GM23338 (cell line): Measurements from ENCODE around the gene SPATS2. TPM values are rescaled to one million over a fixed set of nuclear protein-coding genes. Genes with fewer than 3 reads are reported as not detected.

ENCODE experiments used
- ATAC-seq: fragments of 200-7000 bp; cut with Tn5 transposase; 3 replicates; pipeline ENCODE4 v1.9.1; 2020
- DNase-seq: peaks from one replicate; pipeline ENCODE4 v3.0.0-alpha.2; 2015; ENCODE audit warnings: low spot score
- H2AFZ ChIP-seq: fragments of 200-600 bp; sonication (generic); 2 replicates; pipeline ENCODE4 v1.8.0; 2016; ENCODE audit warnings: antibody characterized with exemption, mild to moderate bottlenecking, moderate library complexity
- H3F3A ChIP-seq: fragments of 200-600 bp; sonication (generic); replicated peaks from 2 replicates; pipeline ENCODE4 v1.8.0; 2017; ENCODE audit warnings: antibody characterized with exemption, mixed run types, low read depth
- H3K27ac ChIP-seq: fragments of 200-600 bp; sonication (generic); 2 replicates; pipeline ENCODE4 v1.6.1; 2016; ENCODE audit warnings: low read depth
- H3K27me3 ChIP-seq: fragments of 200-600 bp; sonication (generic); 2 replicates; pipeline ENCODE4 v1.8.0; 2016; ENCODE audit warnings: mild to moderate bottlenecking, mixed run types, moderate library complexity; ENCODE audit not compliant: insufficient read depth
- H3K36me3 ChIP-seq: fragments of 200-600 bp; sonication (generic); 2 replicates; pipeline ENCODE4 v1.8.0; 2016; ENCODE audit warnings: mild to moderate bottlenecking; ENCODE audit not compliant: insufficient read depth
- H3K4me1 ChIP-seq: fragments of 200-600 bp; sonication (generic); 2 replicates; pipeline ENCODE4 v1.8.0; 2016; ENCODE audit warnings: mild to moderate bottlenecking, moderate library complexity; ENCODE audit not compliant: insufficient read depth
- H3K4me2 ChIP-seq: fragments of 200-600 bp; sonication (generic); 2 replicates; pipeline ENCODE4 v1.7.1; 2017; ENCODE audit warnings: mixed run types
- H3K4me3 ChIP-seq: fragments of 200-600 bp; sonication (generic); 2 replicates; pipeline ENCODE4 v1.6.1; 2016; ENCODE audit warnings: mixed run types
- H3K79me2 ChIP-seq: fragments of 200-600 bp; sonication (generic); replicated peaks from 2 replicates; pipeline ENCODE4 v1.8.0; 2017; ENCODE audit warnings: mild to moderate bottlenecking; ENCODE audit not compliant: insufficient read depth
- H3K9me2 ChIP-seq: fragments of 200-600 bp; sonication (generic); 2 replicates; pipeline ENCODE4 v1.8.0; 2017; ENCODE audit not compliant: insufficient read depth
- H4K20me1 ChIP-seq: fragments of 200-600 bp; sonication (generic); replicated peaks from 2 replicates; pipeline ENCODE4 v1.8.0; 2017; ENCODE audit warnings: mild to moderate bottlenecking; ENCODE audit not compliant: insufficient read depth
- H3K27ac Mint-ChIP-seq: 2 replicates; pipeline ENCODE4 v1.8.0; 2020; ENCODE audit warnings: inconsistent platforms, mild to moderate bottlenecking, moderate library complexity, mixed read lengths
- H3K27me3 Mint-ChIP-seq: 3 replicates; pipeline ENCODE4 v1.8.0; 2022; ENCODE audit warnings: low read depth, mild to moderate bottlenecking, moderate library complexity, mixed read lengths, inconsistent platforms; ENCODE audit not compliant: insufficient read depth, poor library complexity
- H3K36me3 Mint-ChIP-seq: 3 replicates; pipeline ENCODE4 v1.8.0; 2021; ENCODE audit warnings: low read depth, mild to moderate bottlenecking, inconsistent platforms, moderate library complexity, mixed read lengths
- H3K4me1 Mint-ChIP-seq: 3 replicates; pipeline ENCODE4 v1.8.0; 2020; ENCODE audit warnings: mild to moderate bottlenecking, inconsistent platforms, mixed read lengths
- H3K4me3 Mint-ChIP-seq: 3 replicates; pipeline ENCODE4 v1.8.0; 2021; ENCODE audit warnings: moderate library complexity, mild to moderate bottlenecking, inconsistent platforms, mixed read lengths
- H3K9me3 Mint-ChIP-seq: 3 replicates; pipeline ENCODE4 v1.8.0; 2020; ENCODE audit warnings: moderate library complexity, mild to moderate bottlenecking, inconsistent platforms, mixed read lengths
- CREB1 ChIP-seq: fragments of 250-450 bp; sonication (Bioruptor Pico); IDR thresholded peaks from 2 replicates; pipeline ENCODE4 v1.5.0; 2020; ENCODE audit warnings: low read depth, mild to moderate bottlenecking, moderate library complexity
- CTCF ChIP-seq, 2 experiments: fragments of 200-600 bp in 1 of 2; sonication (generic) in 1 of 2; conservative IDR thresholded peaks; 2 replicates each; pipeline versions ENCODE4 v1.5.1 to v1.6.1; 2016 to 2017; ENCODE audit warnings: antibody characterized with exemption in 2 of 2, low read depth in 2 of 2, mild to moderate bottlenecking in 2 of 2, moderate library complexity in 1 of 2
- EZH2 ChIP-seq: fragments of 200-600 bp; sonication (generic); IDR thresholded peaks from one replicate; pipeline ENCODE4 v1.8.0; 2017; ENCODE audit warnings: antibody characterized with exemption, mild to moderate bottlenecking, low read depth; ENCODE audit not compliant: unreplicated experiment
- EZH2phosphoT487 ChIP-seq: fragments of 200-600 bp; sonication (generic); IDR thresholded peaks from one replicate; pipeline ENCODE4 v1.8.1; 2018; ENCODE audit warnings: antibody characterized with exemption; ENCODE audit not compliant: unreplicated experiment
- JUNB ChIP-seq: IDR thresholded peaks from one replicate; pipeline ENCODE4 v1.6.1; 2016; ENCODE audit warnings: antibody characterized with exemption; ENCODE audit not compliant: unreplicated experiment
- NANOG ChIP-seq: IDR thresholded peaks from 2 replicates; pipeline ENCODE4 v1.6.1; 2016; ENCODE audit warnings: antibody characterized with exemption, borderline replicate concordance
- POLR2AphosphoS5 ChIP-seq: IDR thresholded peaks from 2 replicates; pipeline ENCODE4 v1.6.1; 2016; ENCODE audit warnings: antibody characterized with exemption, low read depth
- REST ChIP-seq: IDR thresholded peaks from one replicate; pipeline ENCODE4 v1.6.1; 2018; ENCODE audit warnings: antibody characterized with exemption; ENCODE audit not compliant: unreplicated experiment
- STAT1 ChIP-seq: IDR thresholded peaks from one replicate; pipeline ENCODE4 v1.6.1; 2016; ENCODE audit warnings: antibody characterized with exemption; ENCODE audit not compliant: unreplicated experiment
- ZNF114 ChIP-seq: fragments of 250-450 bp; sonication (Bioruptor Pico); IDR thresholded peaks from 2 replicates; pipeline ENCODE4 v1.5.0; 2020; ENCODE audit warnings: mild to moderate bottlenecking, moderate library complexity
- ZNF331 ChIP-seq: fragments of 250-450 bp; sonication (Bioruptor Pico); IDR thresholded peaks from 2 replicates; pipeline ENCODE4 v1.5.0; 2020; ENCODE audit warnings: low read depth, mild to moderate bottlenecking, moderate library complexity
- polyA plus RNA-seq: library from polyadenylated mRNA; unstranded; fragments of >200 nt; fragmentation: Nextera tagmentation; extraction: Ambion mirVana; gene quantifications from 2 replicates; pipeline ENCODE4 v1.2.1, GENCODE V29; 2016
- total RNA-seq: library from RNA; depleted of rRNA; stranded (reverse); fragments of >200 nt; shearing (Covaris generic); gene quantifications from 2 replicates; pipeline ENCODE4 v1.2.3, GENCODE V29; 2014
- TF ChIP-seq, protein P1 (sequence below): fragments of 250-450 bp; sonication (Bioruptor Pico); IDR thresholded peaks from 2 replicates; pipeline ENCODE4 v1.5.0; 2020; ENCODE audit warnings: mild to moderate bottlenecking, moderate library complexity
- TF ChIP-seq, protein P2 (sequence below): IDR thresholded peaks from 2 replicates; pipeline ENCODE4 v1.6.1; 2016; ENCODE audit warnings: antibody characterized with exemption

The SPATS2 gene
- total and polyA plus RNA-seq, 2 experiments from 2014 or later, result 20.6 to 61.0 TPM

DNA sequence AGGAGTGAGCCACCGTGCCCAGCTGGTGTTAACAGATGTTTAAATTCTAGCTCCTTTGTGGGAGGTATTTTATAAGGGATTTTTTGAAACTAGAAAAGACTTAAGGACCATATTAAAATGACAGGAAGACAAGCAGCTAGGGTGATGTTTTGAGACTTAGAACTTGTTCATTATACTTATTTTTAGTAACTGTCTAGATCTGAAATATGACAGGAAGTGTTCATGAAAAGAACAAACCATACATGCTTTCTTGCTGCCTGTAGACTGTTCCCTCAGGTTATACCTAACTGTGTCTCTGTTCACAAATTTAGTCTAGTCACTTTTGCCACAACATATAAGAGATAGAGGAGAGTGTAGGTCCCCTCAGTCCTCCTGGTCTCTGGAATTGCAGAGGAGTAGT lies 134.6 kb downstream of the SPATS2 start:
- no peak overlapping the region for H3K27ac Mint-ChIP-seq
- H3K4me1 Mint-ChIP-seq, result no peaks in the 10 kb centered on the region; the same call in 2 of the 3 replicates
- Histone ChIP-seq H3K4me2 (no peak overlapping the region), H2AFZ (no peak overlapping the region), H3K27ac (no peak overlapping the region), H3K79me2 (no peaks in the 10 kb centered on the region), H3K9me2 (no peaks in the 10 kb centered on the region), H3K36me3 (peaks cover 3% of the 10 kb centered on the region), H3K4me3 (no peak overlapping the region), H3K27me3 (no peaks in the 10 kb centered on the region), H3K4me1 (no peaks in the 10 kb centered on the region), H4K20me1 (no peaks in the 10 kb centered on the region), H3F3A (peaks cover 2% of the 10 kb centered on the region; the same call in 1 of the 2 replicates)
- H3K36me3 Mint-ChIP-seq, result peaks cover 39% of the 10 kb centered on the region; the same call in 2 of the 3 replicates
- H3K9me3 Mint-ChIP-seq, result no peaks in the 10 kb centered on the region
- ATAC-seq (no peak), DNase-seq (no peak)
- H3K4me3 Mint-ChIP-seq, result no peak overlapping the region
- H3K27me3 Mint-ChIP-seq, result no peaks in the 10 kb centered on the region
- TF ChIP-seq, protein P1, sequence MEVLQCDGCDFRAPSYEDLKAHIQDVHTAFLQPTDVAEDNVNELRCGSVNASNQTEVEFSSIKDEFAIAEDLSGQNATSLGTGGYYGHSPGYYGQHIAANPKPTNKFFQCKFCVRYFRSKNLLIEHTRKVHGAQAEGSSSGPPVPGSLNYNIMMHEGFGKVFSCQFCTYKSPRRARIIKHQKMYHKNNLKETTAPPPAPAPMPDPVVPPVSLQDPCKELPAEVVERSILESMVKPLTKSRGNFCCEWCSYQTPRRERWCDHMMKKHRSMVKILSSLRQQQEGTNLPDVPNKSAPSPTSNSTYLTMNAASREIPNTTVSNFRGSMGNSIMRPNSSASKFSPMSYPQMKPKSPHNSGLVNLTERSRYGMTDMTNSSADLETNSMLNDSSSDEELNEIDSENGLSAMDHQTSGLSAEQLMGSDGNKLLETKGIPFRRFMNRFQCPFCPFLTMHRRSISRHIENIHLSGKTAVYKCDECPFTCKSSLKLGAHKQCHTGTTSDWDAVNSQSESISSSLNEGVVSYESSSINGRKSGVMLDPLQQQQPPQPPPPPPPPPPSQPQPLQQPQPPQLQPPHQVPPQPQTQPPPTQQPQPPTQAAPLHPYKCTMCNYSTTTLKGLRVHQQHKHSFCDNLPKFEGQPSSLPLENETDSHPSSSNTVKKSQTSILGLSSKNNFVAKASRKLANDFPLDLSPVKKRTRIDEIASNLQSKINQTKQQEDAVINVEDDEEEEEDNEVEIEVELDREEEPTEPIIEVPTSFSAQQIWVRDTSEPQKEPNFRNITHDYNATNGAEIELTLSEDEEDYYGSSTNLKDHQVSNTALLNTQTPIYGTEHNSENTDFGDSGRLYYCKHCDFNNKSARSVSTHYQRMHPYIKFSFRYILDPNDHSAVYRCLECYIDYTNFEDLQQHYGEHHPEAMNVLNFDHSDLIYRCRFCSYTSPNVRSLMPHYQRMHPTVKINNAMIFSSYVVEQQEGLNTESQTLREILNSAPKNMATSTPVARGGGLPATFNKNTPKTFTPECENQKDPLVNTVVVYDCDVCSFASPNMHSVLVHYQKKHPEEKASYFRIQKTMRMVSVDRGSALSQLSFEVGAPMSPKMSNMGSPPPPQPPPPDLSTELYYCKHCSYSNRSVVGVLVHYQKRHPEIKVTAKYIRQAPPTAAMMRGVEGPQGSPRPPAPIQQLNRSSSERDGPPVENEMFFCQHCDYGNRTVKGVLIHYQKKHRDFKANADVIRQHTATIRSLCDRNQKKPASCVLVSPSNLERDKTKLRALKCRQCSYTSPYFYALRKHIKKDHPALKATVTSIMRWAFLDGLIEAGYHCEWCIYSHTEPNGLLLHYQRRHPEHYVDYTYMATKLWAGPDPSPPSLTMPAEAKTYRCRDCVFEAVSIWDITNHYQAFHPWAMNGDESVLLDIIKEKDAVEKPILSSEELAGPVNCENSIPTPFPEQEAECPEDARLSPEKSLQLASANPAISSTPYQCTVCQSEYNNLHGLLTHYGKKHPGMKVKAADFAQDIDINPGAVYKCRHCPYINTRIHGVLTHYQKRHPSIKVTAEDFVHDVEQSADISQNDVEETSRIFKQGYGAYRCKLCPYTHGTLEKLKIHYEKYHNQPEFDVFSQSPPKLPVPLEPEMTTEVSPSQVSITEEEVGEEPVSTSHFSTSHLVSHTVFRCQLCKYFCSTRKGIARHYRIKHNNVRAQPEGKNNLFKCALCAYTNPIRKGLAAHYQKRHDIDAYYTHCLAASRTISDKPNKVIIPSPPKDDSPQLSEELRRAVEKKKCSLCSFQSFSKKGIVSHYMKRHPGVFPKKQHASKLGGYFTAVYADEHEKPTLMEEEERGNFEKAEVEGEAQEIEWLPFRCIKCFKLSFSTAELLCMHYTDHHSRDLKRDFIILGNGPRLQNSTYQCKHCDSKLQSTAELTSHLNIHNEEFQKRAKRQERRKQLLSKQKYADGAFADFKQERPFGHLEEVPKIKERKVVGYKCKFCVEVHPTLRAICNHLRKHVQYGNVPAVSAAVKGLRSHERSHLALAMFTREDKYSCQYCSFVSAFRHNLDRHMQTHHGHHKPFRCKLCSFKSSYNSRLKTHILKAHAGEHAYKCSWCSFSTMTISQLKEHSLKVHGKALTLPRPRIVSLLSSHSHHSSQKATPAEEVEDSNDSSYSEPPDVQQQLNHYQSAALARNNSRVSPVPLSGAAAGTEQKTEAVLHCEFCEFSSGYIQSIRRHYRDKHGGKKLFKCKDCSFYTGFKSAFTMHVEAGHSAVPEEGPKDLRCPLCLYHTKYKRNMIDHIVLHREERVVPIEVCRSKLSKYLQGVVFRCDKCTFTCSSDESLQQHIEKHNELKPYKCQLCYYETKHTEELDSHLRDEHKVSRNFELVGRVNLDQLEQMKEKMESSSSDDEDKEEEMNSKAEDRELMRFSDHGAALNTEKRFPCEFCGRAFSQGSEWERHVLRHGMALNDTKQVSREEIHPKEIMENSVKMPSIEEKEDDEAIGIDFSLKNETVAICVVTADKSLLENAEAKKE (CRISPR knock-in tag), result no peak
- TF ChIP-seq POLR2AphosphoS5 (no peak), REST (no peak), ZNF331 (CRISPR knock-in tag) (no peak), CREB1 (CRISPR knock-in tag) (no peak), EZH2phosphoT487 (no peak), NANOG (no peak), STAT1 (no peak), CTCF (conservative IDR thresholded peaks at IDR 0.05; ENCODE audit: low read depth in 2 of 2) (no peak), ZNF114 (CRISPR knock-in tag) (no peak), JUNB (no peak), EZH2 (no peak)
- TF ChIP-seq, protein P2, sequence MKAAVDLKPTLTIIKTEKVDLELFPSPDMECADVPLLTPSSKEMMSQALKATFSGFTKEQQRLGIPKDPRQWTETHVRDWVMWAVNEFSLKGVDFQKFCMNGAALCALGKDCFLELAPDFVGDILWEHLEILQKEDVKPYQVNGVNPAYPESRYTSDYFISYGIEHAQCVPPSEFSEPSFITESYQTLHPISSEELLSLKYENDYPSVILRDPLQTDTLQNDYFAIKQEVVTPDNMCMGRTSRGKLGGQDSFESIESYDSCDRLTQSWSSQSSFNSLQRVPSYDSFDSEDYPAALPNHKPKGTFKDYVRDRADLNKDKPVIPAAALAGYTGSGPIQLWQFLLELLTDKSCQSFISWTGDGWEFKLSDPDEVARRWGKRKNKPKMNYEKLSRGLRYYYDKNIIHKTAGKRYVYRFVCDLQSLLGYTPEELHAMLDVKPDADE, result no peak
